Lower leg skin (tissue), 4 donors: ENCODE data around the gene TTYH2. TPM values are rescaled to one million over a fixed set of nuclear protein-coding genes. Genes with fewer than 3 reads are reported as not detected.

Experiments
- DNase-seq, 2 donors: peaks; one replicate each; pipeline ENCODE4 v3.0.0-alpha.2; 2019; ENCODE audit warnings: low spot score in 2 of 2
- H3K4me3 ChIP-seq: fragments of 200-600 bp; sonication (generic); 2 replicates; pipeline ENCODE4 v1.5.1; 2017; ENCODE audit warnings: mild to moderate bottlenecking, low read depth; ENCODE audit not compliant: poor library complexity, severe bottlenecking
- POLR2A ChIP-seq, 2 donors: fragments of 450-650 bp; IDR thresholded peaks; one replicate each; pipeline ENCODE4 v1.6.1; 2016 to 2017; ENCODE audit warnings: antibody characterized with exemption in 2 of 2, mild to moderate bottlenecking in 1 of 2, moderate library complexity in 1 of 2
- WGBS, 2 donors: methylation state at CpG; one replicate each; pipeline ENCODE4 v1.1.5; 2018; 5-methylcytosine and 5-hydroxymethylcytosine counted together
- intact Hi-C: fragments of 100-400 bp; cut with DNase I; formaldehyde crosslinking; loops from one replicate; pipeline ENCODE4 v1.15.0; 2023; ENCODE audit warnings: low total_unique reads
- total RNA-seq, 4 donors: library from RNA; depleted of rRNA; stranded (reverse); fragments of >200 nt; gene quantifications; one replicate each; pipeline ENCODE4 v1.1.0, GENCODE V29; 2016
- TF ChIP-seq, protein P1 (sequence below), 3 donors: fragments of 450-650 bp; IDR thresholded peaks; one replicate each; pipeline ENCODE4 v1.5.1; 2016; ENCODE audit warnings: antibody characterized with exemption in 3 of 3, mild to moderate bottlenecking in 3 of 3, moderate library complexity in 2 of 3

TTYH2 gene
- total RNA-seq, 4 donors from 2014 or later = 4.3 to 12.7 (median 8.6) TPM

- H3K4me3 ChIP-seq = no peak overlapping the region
- 81 to 86% methylated on average over 16 of the region's 17 CpGs for WGBS, 2 donors
- intact Hi-C loops = no loop called here
- TF ChIP-seq, protein P1, sequence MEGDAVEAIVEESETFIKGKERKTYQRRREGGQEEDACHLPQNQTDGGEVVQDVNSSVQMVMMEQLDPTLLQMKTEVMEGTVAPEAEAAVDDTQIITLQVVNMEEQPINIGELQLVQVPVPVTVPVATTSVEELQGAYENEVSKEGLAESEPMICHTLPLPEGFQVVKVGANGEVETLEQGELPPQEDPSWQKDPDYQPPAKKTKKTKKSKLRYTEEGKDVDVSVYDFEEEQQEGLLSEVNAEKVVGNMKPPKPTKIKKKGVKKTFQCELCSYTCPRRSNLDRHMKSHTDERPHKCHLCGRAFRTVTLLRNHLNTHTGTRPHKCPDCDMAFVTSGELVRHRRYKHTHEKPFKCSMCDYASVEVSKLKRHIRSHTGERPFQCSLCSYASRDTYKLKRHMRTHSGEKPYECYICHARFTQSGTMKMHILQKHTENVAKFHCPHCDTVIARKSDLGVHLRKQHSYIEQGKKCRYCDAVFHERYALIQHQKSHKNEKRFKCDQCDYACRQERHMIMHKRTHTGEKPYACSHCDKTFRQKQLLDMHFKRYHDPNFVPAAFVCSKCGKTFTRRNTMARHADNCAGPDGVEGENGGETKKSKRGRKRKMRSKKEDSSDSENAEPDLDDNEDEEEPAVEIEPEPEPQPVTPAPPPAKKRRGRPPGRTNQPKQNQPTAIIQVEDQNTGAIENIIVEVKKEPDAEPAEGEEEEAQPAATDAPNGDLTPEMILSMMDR (IDR thresholded peaks at IDR 0.05) = no peak
- DNase-seq = no peak
Measured at GRCh38 chr17:74249590-74250270, 36.4 kb downstream of the TTYH2 start.

DNA sequence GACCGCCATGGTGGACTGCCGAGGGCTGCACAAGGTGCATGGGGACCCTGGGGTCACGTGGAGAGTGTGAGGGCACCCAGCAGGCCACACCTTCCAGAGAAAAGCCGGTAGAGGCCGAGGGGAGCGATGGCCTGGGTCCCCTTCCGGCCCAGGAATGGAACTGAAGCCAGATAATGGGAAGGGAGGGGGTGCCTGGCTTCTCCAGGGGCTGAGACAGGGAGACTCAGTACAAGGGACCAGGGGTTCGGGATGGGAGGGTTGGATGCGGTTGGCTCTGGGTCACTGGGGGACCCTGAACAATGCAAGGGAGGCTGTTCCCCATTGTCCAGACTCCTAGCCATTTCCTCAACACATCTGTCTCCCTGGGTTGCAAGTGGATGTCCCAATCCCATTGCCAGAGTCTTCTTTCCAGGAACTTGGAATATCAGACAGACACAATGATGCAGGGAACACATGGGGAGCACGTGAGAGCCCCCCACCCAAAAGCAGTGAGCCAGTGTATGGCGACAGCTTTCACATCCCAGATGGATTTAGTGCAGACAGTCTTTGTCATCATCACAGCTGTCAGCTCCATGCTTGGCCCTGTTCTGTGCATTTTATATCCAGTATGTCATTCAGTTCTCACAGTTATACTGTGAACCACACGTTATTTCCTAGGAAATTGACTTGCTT lies 37.1 kb downstream of the TTYH2 start:
- no peak for TF ChIP-seq POLR2A (IDR thresholded peaks at IDR 0.05)
- TF ChIP-seq, protein P1 (IDR thresholded peaks at IDR 0.05) = no peak
- WGBS, 2 donors = 75 to 79% methylated on average over 12 of the region's 12 CpGs
- intact Hi-C loops = no loop called here
- DNase-seq = no peak
- H3K4me3 ChIP-seq = no peak overlapping the region

GRCh38 chr17:74251051-74251450 lies 37.7 kb downstream of the TTYH2 start:
- no peak overlapping the region for H3K4me3 ChIP-seq
- intact Hi-C loops = no loop called here
- WGBS, 2 donors = 79 to 91% methylated on average over 8 of the region's 8 CpGs
- DNase-seq = no peak
- TF ChIP-seq POLR2A (IDR thresholded peaks at IDR 0.05) = no peak
- TF ChIP-seq, protein P1 (IDR thresholded peaks at IDR 0.05) = no peak

GRCh38 chr17:74251569-74251968 lies 38.2 kb downstream of the TTYH2 start:
- 91 to 92% methylated on average over 6 of the region's 6 CpGs for WGBS, 2 donors
- TF ChIP-seq, protein P1 (IDR thresholded peaks at IDR 0.05) = no peak
- TF ChIP-seq POLR2A (IDR thresholded peaks at IDR 0.05) = no peak
- no peak overlapping the region for H3K4me3 ChIP-seq
- intact Hi-C loops = no loop called here
- no peak for DNase-seq

DNA sequence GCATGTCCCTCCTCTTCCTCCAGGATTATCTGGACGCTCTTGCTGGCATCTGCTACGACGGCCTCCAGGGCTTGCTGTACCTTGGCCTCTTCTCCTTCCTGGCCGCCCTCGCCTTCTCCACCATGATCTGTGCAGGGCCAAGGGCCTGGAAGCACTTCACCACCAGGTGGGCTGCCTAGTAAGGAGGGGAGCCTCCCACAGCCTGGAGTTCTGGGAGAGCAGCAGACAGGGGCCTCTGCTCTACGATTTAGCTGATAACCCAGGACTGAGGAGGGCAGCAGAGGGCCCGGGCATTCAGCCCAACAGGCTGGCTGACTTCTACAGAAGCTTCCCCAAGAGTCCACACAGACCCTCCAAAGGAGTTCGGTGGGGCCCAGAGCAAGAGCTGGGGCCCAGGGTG lies 38.8 kb downstream of the TTYH2 start:
- H3K4me3 ChIP-seq = no peak overlapping the region
- DNase-seq = no peak
- intact Hi-C loops = no loop called here
- WGBS, 2 donors = 85 to 98% methylated on average over 8 of the region's 8 CpGs
- TF ChIP-seq POLR2A (IDR thresholded peaks at IDR 0.05) = no peak
- TF ChIP-seq, protein P1 (IDR thresholded peaks at IDR 0.05) = no peak
